ENCODE data around the gene IFNGR1.
"Not testable (repeated sequence)": the region's sequence is repeated elsewhere in the genome, so short reads cannot be mapped to it uniquely, and the experiment has no call there.

The IFNGR1 gene

DNA sequence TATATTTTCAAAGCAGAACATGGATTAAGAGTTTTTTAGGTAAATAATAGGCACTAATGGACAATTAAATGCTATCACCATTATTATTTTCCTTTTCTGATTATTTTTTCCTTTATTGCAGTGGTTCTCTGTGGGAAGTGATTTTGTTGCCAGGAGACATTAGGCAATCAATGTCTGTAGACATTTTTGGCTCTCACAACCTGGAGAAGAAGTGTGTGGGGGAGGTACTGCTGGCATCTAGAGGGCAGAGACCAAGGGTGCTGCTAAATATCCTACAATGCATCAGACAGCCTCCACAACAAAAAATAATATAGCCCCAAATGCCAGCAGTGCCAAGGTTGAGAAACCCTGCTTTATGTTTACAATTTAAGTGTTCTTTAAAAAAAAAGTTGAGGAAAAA, 8.3 kb downstream of the IFNGR1 start:
- DNase-seq = no peak

DNA sequence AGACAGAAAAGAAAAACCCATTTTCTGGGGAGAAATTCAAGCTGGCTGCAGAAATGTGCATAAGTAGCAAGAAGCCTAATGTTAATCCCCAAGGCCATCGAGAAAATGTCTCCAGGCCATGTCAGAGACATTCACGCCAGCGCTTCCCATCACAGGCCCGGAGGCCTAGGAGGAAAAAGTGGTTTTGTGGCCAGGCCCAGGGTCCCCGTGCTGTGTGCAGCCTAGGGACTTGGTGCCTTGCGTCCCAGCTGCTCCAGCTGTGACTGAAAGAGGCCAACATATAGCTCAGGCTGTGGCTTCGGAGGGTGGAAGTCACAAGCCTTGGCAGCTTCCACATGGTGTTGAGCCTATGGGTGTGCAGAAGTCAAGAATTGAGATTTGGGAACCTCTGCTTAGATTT, 10.9 kb downstream of the IFNGR1 start:
- no peak for DNase-seq

DNA sequence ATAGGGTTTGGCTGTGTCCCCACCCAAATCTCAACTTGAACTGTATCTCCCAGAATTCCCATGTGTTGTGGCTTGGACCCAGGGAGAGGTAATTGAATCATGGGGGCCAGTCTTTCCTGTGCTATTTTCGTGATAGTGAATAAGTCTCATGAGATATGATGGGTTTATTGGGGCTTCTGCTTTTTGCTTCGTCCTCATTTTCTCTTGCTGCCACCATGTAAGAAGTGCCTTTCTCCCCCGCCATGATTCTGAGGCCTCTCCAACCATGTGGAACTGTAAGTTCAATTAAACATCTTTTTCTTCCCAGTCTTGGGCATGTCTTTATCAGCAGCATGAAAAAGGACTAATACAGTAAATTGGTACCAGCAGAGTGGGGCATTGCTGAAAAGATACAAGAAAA, 11.7 kb downstream of the IFNGR1 start:
- DNase-seq = not testable (repeated sequence)

DNA sequence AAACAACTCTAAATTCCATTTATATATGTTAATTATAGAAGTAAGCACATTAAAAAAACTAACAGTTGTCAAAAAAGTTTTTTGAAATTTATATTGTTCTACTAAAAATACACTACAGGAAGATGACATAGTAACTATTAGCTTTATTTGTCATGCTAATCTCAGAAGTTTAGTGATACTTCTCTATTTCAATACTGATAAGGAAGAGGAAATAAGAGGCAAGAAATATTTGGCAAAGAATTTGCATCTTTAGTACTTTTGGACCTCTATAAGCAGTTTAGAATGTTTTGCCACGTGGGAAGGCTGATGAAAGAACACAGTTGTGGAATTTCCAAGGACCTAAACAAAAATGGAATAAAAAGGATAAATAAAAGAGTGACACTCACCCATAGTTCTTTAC, 12.6 kb downstream of the IFNGR1 start:
- DNase-seq = no peak

GRCh38 chr6:137203256-137203655, 15.9 kb downstream of the IFNGR1 start:
- DNase-seq = no peak

- DNase-seq = no peak
Observed at GRCh38 chr6:137202078-137202477, 17.1 kb downstream of the IFNGR1 start.

- no peak for DNase-seq
Observed at GRCh38 chr6:137201006-137201405, 18.2 kb downstream of the IFNGR1 start.

- no peak for DNase-seq
Observed at GRCh38 chr6:137200288-137200687, 18.9 kb downstream of the IFNGR1 start.

- no peak for DNase-seq
Observed at GRCh38 chr6:137197684-137198645, 21.2 kb downstream of the IFNGR1 start.

DNA sequence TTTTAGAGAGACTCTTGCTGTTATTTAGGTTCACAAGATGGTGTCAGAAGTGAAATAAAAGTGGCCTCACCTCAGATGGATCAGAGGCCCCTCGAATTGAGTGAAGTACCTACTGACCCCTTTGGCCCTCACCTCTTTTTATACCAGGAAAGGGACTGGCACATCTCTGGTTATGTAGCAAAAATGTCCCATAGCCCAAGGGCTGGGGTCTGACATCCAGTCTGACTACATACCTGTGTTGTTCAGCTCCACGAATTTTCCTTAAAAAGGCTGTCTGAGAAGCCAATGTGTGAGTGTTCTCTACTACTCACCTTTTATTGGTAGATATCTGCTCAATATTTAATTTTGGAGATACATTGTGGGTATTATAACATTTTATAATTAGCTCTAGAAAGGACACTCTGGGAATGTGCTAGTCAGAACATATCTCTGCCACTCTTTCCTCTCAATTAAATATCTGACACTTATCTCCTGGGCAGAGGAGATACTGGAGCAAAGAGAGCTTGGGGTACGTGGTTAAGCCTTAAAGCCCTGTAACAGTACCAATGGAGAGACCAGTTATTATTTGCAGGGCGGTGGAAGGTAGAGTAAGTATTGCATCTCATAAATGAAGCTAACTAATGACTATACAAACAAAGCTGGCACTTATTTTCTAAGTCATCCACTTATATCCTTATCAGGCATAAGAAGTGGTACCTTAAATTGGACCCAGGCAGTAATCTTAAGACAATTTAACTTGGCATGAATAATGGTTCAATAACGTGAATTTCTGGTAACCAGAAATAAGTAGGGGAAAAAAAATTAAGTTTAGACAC, 25.7 kb downstream of the IFNGR1 start:
- DNase-seq = no peak

DNA sequence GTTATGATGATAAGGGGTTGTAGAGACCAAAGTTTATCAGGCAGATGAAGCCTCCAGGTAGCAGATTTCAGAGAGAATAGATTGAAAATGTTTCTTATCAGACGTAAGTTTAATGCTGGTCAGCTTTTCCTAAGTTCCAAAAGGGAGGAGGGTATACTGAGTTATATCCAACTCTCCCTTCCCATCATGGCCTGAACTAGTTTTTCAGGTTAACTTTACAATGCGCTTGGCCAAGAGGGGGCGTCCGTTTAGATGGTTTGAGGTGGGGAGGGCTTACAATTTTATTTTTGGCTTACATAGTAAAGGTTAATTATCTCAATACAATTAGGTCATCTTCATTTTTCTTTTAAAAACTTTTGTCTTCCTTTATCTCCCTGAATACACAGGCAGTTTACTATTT, 26.4 kb downstream of the IFNGR1 start:
- no peak for DNase-seq

GRCh38 chr6:137191670-137192069, 27.5 kb downstream of the IFNGR1 start:
- DNase-seq = no peak

DNA sequence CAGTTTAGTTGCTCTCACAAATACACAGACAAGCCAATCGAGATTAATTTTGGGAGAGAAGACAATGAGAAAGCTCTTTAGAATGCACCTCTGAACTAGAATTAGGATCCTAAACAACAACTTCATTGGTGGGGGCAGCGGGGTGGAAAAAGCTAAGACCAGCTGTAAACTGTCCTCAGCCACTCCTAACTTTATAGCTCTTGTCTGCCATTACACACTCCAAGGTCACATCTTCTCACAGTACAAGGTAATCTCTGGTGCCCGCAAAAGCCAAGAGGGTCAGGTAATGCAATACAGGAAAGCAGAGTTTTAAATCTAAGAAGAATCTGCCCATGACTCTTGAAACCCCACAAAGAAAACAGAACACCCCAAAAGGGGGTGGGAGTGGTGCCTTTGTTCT, 27.9 kb downstream of the IFNGR1 start:
- no peak for DNase-seq

DNA sequence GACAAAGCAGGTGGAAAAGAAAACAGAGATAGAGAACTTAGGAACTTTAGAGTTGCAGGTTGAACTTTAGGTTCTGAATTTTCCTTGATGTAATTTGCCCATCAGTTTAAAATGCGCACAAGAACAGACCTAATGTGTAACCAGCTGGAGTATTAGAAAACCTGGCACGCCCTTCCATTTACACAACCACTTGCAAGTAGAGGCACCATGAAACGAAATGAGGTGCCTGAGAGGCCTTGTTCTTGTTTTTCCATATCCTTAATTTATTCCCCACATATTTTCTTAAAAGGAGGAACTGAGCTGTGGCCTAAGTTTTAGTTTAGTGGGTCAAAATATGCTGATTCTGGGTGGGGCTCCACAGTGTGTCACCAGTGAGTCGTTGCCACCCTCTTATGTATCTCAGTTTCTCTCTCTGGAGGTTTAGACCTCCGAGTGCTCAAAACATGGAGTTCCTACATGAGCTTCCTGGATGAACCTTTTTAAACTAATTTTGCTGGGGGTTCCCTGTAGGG, 28.5 kb downstream of the IFNGR1 start:
- no peak for DNase-seq

DNA sequence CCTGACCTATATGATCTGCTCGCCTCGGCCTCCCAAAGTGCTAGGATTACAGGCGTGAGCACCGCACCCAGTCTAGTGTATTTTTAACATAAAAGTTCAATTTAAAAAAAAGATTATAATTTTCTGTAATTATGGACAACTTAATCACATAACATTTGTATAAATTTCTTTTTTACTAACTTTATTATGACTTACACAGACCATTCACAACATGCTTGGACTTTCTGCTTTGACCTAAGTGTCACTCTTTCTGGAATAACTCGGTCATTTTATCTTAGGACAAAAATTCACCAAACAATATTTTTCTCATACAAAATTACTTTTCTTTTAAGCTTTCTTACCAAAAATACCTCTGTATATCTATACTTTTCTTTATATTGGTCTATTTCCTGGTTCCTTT, 30.3 kb downstream of the IFNGR1 start:
- DNase-seq = no peak

- no peak for DNase-seq
Observed at GRCh38 chr6:137185290-137185689, 33.9 kb downstream of the IFNGR1 start.

DNA sequence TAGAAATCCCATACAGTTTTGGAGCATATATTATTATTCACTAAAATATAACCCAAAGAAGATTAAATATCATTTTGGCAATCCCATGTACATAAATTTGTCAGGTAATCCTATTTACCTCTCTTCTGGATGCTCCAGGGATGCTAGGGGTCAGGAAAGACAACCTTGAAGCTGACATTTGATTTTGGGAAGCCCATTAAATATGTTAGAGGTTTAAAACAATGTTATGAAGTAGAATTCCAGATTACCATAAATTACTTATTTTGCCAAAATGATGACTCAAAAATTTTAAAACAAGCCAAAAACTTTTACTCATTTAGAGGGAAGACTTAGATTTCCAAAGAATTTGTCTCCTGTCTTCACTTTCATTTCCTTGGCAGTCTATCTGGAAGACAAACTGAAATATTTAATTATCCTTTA, 36.5 kb downstream of the IFNGR1 start:
- DNase-seq = no peak

- DNase-seq = no peak
Observed at GRCh38 chr6:137181891-137182653, 37.1 kb downstream of the IFNGR1 start.

DNA sequence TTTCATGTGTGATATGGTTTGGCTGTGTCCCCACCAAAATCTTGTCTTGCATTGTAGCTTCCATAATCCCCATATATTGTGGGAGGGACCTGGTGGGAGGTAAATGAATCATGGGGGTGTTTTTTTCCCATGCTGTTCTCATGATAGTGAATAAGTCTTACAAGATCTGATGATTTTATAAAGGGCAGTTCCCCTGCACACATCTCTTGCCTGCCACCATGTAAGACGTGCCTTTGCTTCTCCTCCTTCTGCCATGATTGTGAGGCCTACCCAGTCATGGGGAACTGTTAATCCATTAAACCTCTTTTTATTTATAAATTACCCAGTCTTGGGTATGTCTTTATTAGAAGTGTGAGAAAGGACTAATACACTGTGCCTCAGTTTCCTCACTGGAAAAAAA, 41.6 kb downstream of the IFNGR1 start:
- no peak for DNase-seq

DNA sequence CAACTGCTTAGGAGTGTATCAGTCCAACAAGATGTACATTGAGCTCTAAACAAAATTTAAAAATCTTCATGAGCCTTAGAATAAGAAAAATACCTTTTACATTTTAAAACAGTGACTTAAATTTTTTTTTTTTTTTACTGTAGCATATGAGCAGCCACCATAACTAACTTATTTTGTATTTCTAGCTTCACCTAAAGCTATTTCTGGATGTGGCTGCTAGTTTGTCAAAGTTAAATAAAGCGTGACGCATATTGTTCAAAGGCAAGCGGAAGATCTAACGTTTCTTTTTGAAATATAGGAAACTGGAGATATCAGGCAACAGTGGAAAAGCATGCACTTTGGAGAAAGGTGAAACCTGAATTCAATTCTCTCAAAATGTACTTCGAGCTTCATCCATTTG, 42.5 kb downstream of the IFNGR1 start:
- no peak for DNase-seq

DNA sequence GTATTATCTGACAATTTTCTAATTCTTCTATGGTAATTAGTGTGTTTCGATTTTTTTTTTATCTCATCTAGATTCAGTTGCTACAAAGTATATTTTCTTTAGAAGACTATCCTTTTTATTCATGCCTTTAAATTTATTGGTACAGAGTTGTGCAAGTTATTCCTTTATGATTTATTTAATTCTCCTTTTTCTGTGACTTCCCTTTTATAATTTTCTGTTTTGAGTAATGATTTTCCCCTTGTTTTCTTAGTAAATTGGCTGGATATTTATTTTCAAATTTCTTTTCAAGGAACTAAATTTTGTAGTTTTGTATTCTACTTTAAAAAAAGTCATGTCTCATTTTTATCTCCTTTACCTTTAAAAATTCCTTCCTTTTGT, 43.3 kb downstream of the IFNGR1 start:
- no peak for DNase-seq

DNA sequence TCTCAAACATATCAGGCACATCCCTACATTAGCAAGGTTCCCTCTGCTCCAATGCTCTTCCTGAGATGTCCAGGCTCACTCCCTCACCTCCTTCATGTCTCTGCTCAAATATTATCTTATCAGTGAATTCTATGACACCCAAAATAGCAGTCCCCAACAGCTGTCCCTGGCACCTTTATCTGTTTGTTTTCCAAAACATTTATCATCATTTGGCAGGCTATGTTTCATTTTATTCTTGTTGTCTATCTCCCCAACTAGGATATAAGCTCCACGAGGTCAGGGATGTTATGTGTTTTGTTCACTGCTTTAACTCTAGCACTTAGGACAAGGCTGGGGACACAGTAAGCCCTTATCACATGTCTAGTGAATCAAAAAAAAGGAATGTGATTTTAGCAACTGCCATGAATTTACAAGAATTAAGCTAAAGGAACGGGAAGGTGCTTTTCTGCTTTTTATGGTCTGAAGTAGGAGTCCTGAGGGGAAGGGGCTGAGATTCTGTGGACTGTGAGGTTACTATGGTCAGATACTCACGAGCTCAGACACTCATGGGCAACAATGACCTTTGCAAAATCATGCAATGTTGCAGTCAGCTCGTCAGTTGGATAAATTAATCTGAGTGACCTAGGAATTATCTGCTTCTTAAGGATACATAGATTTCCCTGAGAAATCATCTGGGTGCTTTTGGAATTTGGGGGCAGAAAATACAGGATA, 43.9 kb downstream of the IFNGR1 start:
- no peak for DNase-seq
